Erythroblast (primary cell): ENCODE data around the gene DAPK2.

ENCODE experiments used
- GATA1 ChIP-seq: IDR thresholded peaks from 2 replicates; pipeline ENCODE4 v1.6.1; 2011; ENCODE audit warnings: low read depth, mild to moderate bottlenecking, control low read depth, low read length, moderate library complexity
- POLR2A ChIP-seq: IDR thresholded peaks from 2 replicates; pipeline ENCODE4 v1.6.1; 2011; ENCODE audit warnings: mild to moderate bottlenecking, low read length

GRCh38 chr15:63891079-63891767 lies 155.1 kb downstream of the DAPK2 start:
- TF ChIP-seq POLR2A = no peak
- no peak for TF ChIP-seq GATA1
